AG04450 (cell line): Measurements from ENCODE around the gene GIPC2. TPM values are rescaled to one million over a fixed set of nuclear protein-coding genes. Genes with fewer than 3 reads are reported as not detected.
"Not testable (repeated sequence)": the region's sequence is repeated elsewhere in the genome, so short reads cannot be mapped to it uniquely, and the experiment has no call there.

Experiments
- CTCF ChIA-PET: fragments of 300-600, 350-600 bp; formaldehyde crosslinking; extraction: SDS; loops from one replicate; lab custom pipeline; 2022; ENCODE audit warnings: antibody characterized with exemption, inconsistent platforms; lab: Charles Lee
- POLR2A ChIA-PET: fragments of 350-600 bp; formaldehyde crosslinking; extraction: SDS; loops from one replicate; lab custom pipeline; 2021; ENCODE audit warnings: antibody characterized with exemption, inconsistent platforms; lab: Yijun Ruan, JAX
- DNase-seq: peaks from one replicate; pipeline ENCODE4 v3.0.0-alpha.2; 2011; ENCODE audit warnings: low read depth, low spot score
- H3K27ac ChIP-seq: one replicate; pipeline ENCODE4 v1.5.1; 2012; ENCODE audit warnings: low read depth, low read length, control low read depth
- H3K27me3 ChIP-seq: one replicate; pipeline ENCODE4 v1.6.0; 2012; ENCODE audit warnings: low read length; ENCODE audit not compliant: control insufficient read depth, insufficient read depth
- H3K4me3 ChIP-seq: 2 replicates; pipeline ENCODE4 v1.5.1; 2011; ENCODE audit warnings: mild to moderate bottlenecking, low read depth, low read length, control low read depth
- H3K9me3 ChIP-seq: 2 replicates; pipeline ENCODE4 v1.5.1; 2012; ENCODE audit warnings: low read length; ENCODE audit not compliant: control insufficient read depth, insufficient read depth
- polyA plus RNA-seq: library from polyadenylated mRNA; depleted of rRNA; stranded (reverse); fragments of >200 nt; gene quantifications from 2 replicates; pipeline ENCODE4 v1.2.3, GENCODE V29; 2011
- TF ChIP-seq, protein P1 (sequence below): IDR thresholded peaks from 2 replicates; pipeline ENCODE4 v1.5.1; 2011; ENCODE audit warnings: low read depth, low read length, control low read depth, inconsistent platforms

GIPC2 gene
- polyA plus RNA-seq, 1 experiment: 0.09 TPM

DNA sequence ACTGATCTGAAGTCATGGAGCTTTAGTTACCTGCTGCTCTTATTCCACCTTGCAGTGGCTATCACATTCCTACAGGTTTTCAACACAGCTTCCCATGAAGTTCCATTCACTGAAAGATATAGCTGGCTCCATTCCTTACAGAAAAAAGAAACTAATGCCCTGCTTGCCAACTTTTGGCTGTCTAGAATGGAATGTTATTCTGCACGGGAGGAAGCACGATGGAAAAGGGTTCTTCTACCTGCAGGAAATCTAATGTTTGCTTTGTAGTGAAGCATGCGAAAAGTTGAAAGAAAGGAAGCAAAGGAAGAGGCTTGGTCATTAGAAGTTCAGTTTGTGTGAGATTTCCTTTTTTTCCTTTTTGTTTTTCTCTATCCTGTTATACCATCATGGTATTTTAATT is 32.6 kb downstream of the GIPC2 start:
- POLR2A ChIA-PET: no interaction called here

DNA sequence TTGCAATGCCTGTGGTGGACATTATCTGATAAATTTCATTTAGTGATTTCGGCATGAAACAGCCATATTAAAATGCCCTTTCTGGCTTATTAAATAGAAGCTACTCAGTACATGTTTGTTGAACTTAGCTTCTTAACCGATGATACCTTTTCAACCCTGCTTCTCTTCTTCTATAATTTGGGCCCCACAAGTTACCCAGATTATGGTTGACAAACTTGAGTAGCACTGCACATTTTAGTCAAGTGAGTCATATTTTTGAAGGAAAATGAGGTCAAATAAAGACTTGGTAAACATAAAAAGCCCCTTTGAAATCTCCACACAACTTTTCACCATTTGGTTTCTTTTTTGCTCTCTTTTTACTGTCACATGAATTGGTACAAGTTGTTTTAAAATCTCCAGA is 33.8 kb downstream of the GIPC2 start:
- TF ChIP-seq, protein P1, sequence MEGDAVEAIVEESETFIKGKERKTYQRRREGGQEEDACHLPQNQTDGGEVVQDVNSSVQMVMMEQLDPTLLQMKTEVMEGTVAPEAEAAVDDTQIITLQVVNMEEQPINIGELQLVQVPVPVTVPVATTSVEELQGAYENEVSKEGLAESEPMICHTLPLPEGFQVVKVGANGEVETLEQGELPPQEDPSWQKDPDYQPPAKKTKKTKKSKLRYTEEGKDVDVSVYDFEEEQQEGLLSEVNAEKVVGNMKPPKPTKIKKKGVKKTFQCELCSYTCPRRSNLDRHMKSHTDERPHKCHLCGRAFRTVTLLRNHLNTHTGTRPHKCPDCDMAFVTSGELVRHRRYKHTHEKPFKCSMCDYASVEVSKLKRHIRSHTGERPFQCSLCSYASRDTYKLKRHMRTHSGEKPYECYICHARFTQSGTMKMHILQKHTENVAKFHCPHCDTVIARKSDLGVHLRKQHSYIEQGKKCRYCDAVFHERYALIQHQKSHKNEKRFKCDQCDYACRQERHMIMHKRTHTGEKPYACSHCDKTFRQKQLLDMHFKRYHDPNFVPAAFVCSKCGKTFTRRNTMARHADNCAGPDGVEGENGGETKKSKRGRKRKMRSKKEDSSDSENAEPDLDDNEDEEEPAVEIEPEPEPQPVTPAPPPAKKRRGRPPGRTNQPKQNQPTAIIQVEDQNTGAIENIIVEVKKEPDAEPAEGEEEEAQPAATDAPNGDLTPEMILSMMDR: no peak
- no peak for DNase-seq
- Histone ChIP-seq H3K9me3 (no peaks in the 10 kb centered on the region), H3K4me3 (no peak overlapping the region), H3K27me3 (no peaks in the 10 kb centered on the region), H3K27ac (no peak overlapping the region)
- POLR2A ChIA-PET: interaction anchor here (0.6 kb wide), 1 partner anchor 32 kb away, joined by 3 read pairs; no protein-coding TSS in a partner anchor
- CTCF ChIA-PET: interaction anchor here (1.0 to 1.4 kb wide), 3 partner anchors 20 to 74 kb away, joined by 3 to 4 read pairs (median 3); partner anchors contain the start of gene DNAJB4

More for the DNA sequence above, 32.6 kb downstream of the GIPC2 start:
- no peak for DNase-seq
- CTCF ChIA-PET: interaction anchor here (1.4 kb wide), 1 partner anchor 35 kb away, joined by 3 read pairs; no protein-coding TSS in a partner anchor
- Histone ChIP-seq H3K27ac (no peak overlapping the region), H3K9me3 (no peaks in the 10 kb centered on the region), H3K27me3 (no peaks in the 10 kb centered on the region), H3K4me3 (no peak overlapping the region)
- TF ChIP-seq, protein P1: no peak

DNA sequence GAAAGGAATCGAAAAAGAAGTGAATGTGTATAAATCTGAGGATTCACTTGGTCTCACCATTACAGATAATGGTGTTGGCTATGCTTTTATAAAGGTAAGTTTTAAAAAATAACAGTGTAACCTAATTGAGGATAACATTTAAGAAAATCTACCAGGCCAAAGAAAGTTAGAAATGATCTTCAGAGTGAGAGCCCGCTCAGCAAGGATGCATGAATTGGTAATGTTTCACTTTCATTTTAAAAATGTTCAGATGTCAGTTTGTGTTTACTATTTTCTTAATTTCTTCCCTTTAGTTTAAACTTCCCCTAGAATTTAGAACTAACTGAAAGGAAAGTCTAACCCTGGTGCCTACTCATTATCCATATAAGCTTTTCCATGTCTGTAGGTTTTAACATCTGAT is 35.0 kb downstream of the GIPC2 start:
- H3K9me3 ChIP-seq: no peaks in the 10 kb centered on the region
- TF ChIP-seq, protein P1: no peak
- ChIA-PET CTCF (no interaction called here), POLR2A (no interaction called here)
- no peak overlapping the region for H3K27ac ChIP-seq
- no peak overlapping the region for H3K4me3 ChIP-seq
- no peaks in the 10 kb centered on the region for H3K27me3 ChIP-seq
- no peak for DNase-seq

DNA sequence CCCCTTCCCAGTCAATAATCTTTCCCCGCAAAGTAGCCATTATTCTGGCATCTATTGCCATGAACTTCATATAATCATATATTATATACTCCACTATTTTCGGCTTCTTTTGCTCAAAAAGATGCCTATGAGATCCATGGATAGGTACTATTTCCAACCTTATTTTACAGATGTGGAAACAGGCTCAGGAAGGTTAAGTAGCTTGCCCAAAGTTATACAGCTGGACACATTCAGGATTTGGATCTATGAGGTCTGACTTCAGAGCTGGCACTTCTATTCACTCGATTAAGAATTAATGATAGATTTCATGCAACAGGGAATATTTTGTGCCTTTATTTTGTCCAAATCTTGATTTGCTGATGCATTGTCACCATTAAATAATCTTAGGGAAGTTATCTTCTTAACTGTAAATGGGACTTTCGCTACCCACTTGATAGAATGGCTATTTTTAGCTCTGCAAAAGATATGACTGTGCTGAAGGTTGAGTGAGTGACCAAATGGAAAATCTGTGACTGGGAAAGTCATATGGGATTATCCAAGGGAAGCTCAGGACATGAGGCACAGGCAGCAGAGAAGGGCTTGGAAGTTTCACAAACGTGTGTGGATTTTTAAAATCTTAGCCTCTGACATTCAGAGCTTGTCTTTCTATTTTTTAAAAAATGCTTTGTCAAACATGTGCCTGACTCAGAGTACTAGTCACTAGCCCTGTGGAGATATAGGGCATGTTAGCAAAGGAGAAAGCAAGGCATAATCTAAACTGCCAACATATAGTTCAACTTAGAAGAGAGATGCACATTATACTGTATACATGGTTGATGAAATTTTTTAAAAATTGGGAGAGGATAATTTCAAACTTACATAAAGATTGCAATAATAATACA is 36.5 kb downstream of the GIPC2 start:
- DNase-seq: no peak
- Histone ChIP-seq H3K9me3 (no peaks in the 10 kb centered on the region), H3K27ac (no peak overlapping the region), H3K27me3 (no peaks in the 10 kb centered on the region), H3K4me3 (no peak overlapping the region)
- TF ChIP-seq, protein P1: no peak
- ChIA-PET CTCF (interaction anchor here (1.0 kb wide), 1 partner anchor 14 kb away, joined by 3 read pairs; no protein-coding TSS in a partner anchor), POLR2A (no interaction called here)

DNA sequence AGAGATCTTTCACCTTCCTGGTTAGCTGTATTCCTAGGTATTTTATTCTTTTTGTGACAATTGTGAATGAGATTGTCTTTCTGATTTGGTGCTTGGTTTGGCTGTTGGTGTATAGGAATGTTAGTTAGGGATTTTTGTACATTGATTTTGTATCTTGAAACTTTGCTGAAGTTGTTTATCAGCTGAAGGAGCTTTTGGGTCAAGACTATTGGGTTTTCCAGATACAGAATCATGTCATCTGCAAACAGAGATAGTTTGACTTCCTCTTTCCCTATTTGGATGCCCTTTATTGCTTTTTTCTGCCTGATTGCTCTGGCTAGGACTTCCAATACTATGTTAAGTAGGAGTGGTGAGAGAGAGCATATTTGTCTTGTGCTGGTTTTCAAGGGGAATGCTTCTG is 38.9 kb downstream of the GIPC2 start:
- H3K27ac ChIP-seq, POLR2A ChIA-PET, H3K27me3 ChIP-seq, DNase-seq, H3K9me3 ChIP-seq, H3K4me3 ChIP-seq: not testable (repeated sequence)
- CTCF ChIA-PET: interaction anchor here (0.6 kb wide), 1 partner anchor 81 kb away, joined by 3 read pairs; no protein-coding TSS in a partner anchor
